HEK293T (cell line): Measurements from ENCODE around the gene TACC2.

Source experiments
- ARNT ChIP-seq: fragments of 450-650 bp; IDR thresholded peaks from 2 replicates; pipeline ENCODE4 v1.6.1; 2017; ENCODE audit warnings: mild to moderate bottlenecking
- BHLHE40 ChIP-seq: fragments of 450-650 bp; IDR thresholded peaks from 2 replicates; pipeline ENCODE4 v1.6.1; 2016; ENCODE audit warnings: mild to moderate bottlenecking, moderate library complexity, borderline replicate concordance
- ELF4 ChIP-seq: fragments of 450-650 bp; IDR thresholded peaks from 2 replicates; pipeline ENCODE4 v1.6.1; 2017; ENCODE audit warnings: antibody characterized with exemption
- FOXA1 ChIP-seq: fragments of 450-650 bp; IDR thresholded peaks from 2 replicates; pipeline ENCODE4 v1.6.1; 2016; ENCODE audit warnings: mild to moderate bottlenecking
- FOXM1 ChIP-seq: fragments of 450-650 bp; IDR thresholded peaks from 2 replicates; pipeline ENCODE4 v1.6.1; 2017; ENCODE audit warnings: mild to moderate bottlenecking, borderline replicate concordance
- L3MBTL2 ChIP-seq: fragments of 450-650 bp; conservative IDR thresholded peaks from 2 replicates; pipeline ENCODE4 v1.6.1; 2016; ENCODE audit warnings: mild to moderate bottlenecking
- NFRKB ChIP-seq: fragments of 450-650 bp; IDR thresholded peaks from 2 replicates; pipeline ENCODE4 v1.6.1; 2016; ENCODE audit warnings: mild to moderate bottlenecking, moderate library complexity
- SP1 ChIP-seq: fragments of 450-650 bp; IDR thresholded peaks from 2 replicates; pipeline ENCODE4 v1.6.1; 2017
- SUZ12 ChIP-seq: fragments of 450-650 bp; IDR thresholded peaks from 2 replicates; pipeline ENCODE4 v1.6.1; 2016; ENCODE audit warnings: mild to moderate bottlenecking
- ZNF384 ChIP-seq: fragments of 450-650 bp; IDR thresholded peaks from 2 replicates; pipeline ENCODE4 v1.6.1; 2016

DNA sequence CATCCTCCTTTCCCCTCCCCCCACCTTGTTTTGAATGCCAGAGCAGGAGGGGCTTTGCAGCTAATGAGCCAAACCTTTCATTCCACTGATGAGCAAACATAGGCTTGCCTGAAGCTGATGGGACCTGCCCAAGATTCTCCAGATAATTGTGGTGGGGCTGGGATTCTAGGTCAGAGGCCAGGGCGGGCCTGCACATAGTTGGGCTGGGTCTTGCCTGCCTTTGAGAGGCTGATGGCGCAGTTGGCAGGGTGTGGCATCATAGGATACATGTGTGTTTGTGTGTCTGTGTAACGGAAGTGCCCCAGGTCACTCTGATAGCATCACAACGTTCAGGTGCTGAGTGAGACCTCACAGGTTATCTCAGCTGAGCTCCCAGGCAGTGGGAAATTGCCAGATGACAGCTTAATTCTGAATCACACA, 305.0 kb downstream of the TACC2 start:
- TF ChIP-seq FOXM1, result no peak
- TF ChIP-seq ARNT, result no peak
- no peak for TF ChIP-seq SP1
- no peak for TF ChIP-seq FOXA1
- no peak for TF ChIP-seq L3MBTL2
- TF ChIP-seq BHLHE40, result no peak
- TF ChIP-seq ZNF384, result no peak
- no peak for TF ChIP-seq NFRKB
- no peak for TF ChIP-seq SUZ12
- no peak for TF ChIP-seq ELF4
